PC-9 (cell line): ENCODE data around the gene TMCO2. TPM values are rescaled to one million over a fixed set of nuclear protein-coding genes. Genes with fewer than 3 reads are reported as not detected.
A peak's percentile ranks its signal among the peaks of the same experiment; 100 is the strongest.

Experiments
- Bru-seq: library from RNA; stranded (reverse); fragments of 400-500 nt; gene quantifications from one replicate; lab custom pipeline; 2021; lab: Mats Ljungman, UMichigan
- BruChase-seq, 2 experiments: library from RNA; stranded (reverse); fragments of 400-500 nt; gene quantifications; one replicate each; lab custom pipeline; 2021; lab: Mats Ljungman, UMichigan
- BruUV-seq: library from RNA; stranded (reverse); fragments of 400-500 nt; replicated peaks from 2 replicates; lab custom pipeline; 2021; lab: Mats Ljungman, UMichigan
- CTCF ChIA-PET: fragments of 300-600 bp; sonication (Branson Sonifier 250); formaldehyde crosslinking; loops from one replicate; lab custom pipeline; 2022; ENCODE audit warnings: antibody characterized with exemption; lab: Charles Lee
- POLR2A ChIA-PET: fragments of 300-600 bp; sonication (Branson Sonifier 250); formaldehyde crosslinking; loops from one replicate; lab custom pipeline; 2022; ENCODE audit warnings: antibody characterized with exemption; ENCODE audit not compliant: unreplicated experiment; lab: Charles Lee
- DNase-seq, 2 experiments: peaks; one replicate each; pipeline versions ENCODE4 v3.0.0 to v3.0.0-alpha.2; 2015 to 2022; ENCODE audit warnings: mixed read lengths in 1 of 2
- H2AFZ ChIP-seq: fragments of 200-600 bp; sonication (generic); 2 replicates; pipeline ENCODE4 v1.8.1; 2017; ENCODE audit warnings: antibody characterized with exemption
- H3F3A ChIP-seq: fragments of 200-600 bp; sonication (generic); 2 replicates; pipeline ENCODE4 v1.8.1; 2017; ENCODE audit warnings: antibody characterized with exemption, mild to moderate bottlenecking, low read depth; ENCODE audit not compliant: insufficient read depth
- H3K27ac ChIP-seq: fragments of 200-600 bp; sonication (generic); 2 replicates; pipeline ENCODE4 v1.6.1; 2016; ENCODE audit warnings: mixed run types
- H3K27me3 ChIP-seq: fragments of 200-600 bp; sonication (generic); 2 replicates; pipeline ENCODE4 v1.6.1; 2016; ENCODE audit warnings: low read depth, mixed run types; ENCODE audit not compliant: insufficient read depth
- H3K36me3 ChIP-seq: fragments of 200-600 bp; sonication (generic); 2 replicates; pipeline ENCODE4 v1.6.1; 2016; ENCODE audit warnings: low read depth, mixed run types
- H3K4me1 ChIP-seq: fragments of 200-600 bp; sonication (generic); replicated peaks from 2 replicates; pipeline ENCODE4 v1.6.1; 2016; ENCODE audit warnings: mixed run types; ENCODE audit not compliant: insufficient read depth
- H3K4me2 ChIP-seq: fragments of 200-600 bp; sonication (generic); 2 replicates; pipeline ENCODE4 v1.6.1; 2017; ENCODE audit warnings: mixed run types
- H3K4me3 ChIP-seq: fragments of 200-600 bp; sonication (generic); 2 replicates; pipeline ENCODE4 v1.6.1; 2016; ENCODE audit warnings: mixed run types
- H3K79me2 ChIP-seq: fragments of 200-600 bp; sonication (generic); 2 replicates; pipeline ENCODE4 v1.6.1; 2017; ENCODE audit warnings: low read depth, mixed run types
- H3K9me2 ChIP-seq: fragments of 200-600 bp; sonication (generic); 2 replicates; pipeline ENCODE4 v1.8.1; 2017; ENCODE audit warnings: mild to moderate bottlenecking; ENCODE audit not compliant: insufficient read depth
- H3K9me3 ChIP-seq: fragments of 200-600 bp; sonication (generic); 2 replicates; pipeline ENCODE4 v1.8.1; 2016; ENCODE audit warnings: low read depth; ENCODE audit not compliant: insufficient read depth
- H4K20me1 ChIP-seq: fragments of 200-600 bp; sonication (generic); 2 replicates; pipeline ENCODE4 v1.8.1; 2017; ENCODE audit not compliant: insufficient read depth
- EZH2 ChIP-seq: fragments of 200-600 bp; sonication (generic); IDR thresholded peaks from 2 replicates; pipeline ENCODE4 v1.8.0; 2017; ENCODE audit warnings: antibody characterized with exemption, low read depth
- intact Hi-C: fragments of 100-400 bp; cut with micrococcal nuclease; formaldehyde crosslinking; loops from one replicate; pipeline ENCODE4 v1.10.0; 2022; ENCODE audit not compliant: unreplicated experiment
- long read RNA-seq: library from polyadenylated mRNA; stranded (forward); transcript quantifications from one replicate; pipeline ENCODE4 v2.0.0, GENCODE V29; 2022
- total RNA-seq: library from RNA; stranded (reverse); gene quantifications from 2 replicates; pipeline ENCODE4 v1.2.3, GENCODE V29; 2021
- TF ChIP-seq, protein P1 (sequence below): fragments of 200-600 bp; sonication (generic); conservative IDR thresholded peaks from 2 replicates; pipeline ENCODE4 v1.6.1; 2017; ENCODE audit warnings: mixed run types, antibody characterized with exemption, mild to moderate bottlenecking, moderate library complexity

Gene TMCO2
- total RNA-seq (not detected in 2 replicates), Bru-seq, nascent RNA (percentile 25 among the genes with signal in this experiment), BruChase-seq, experiment 1, labeled RNA remaining after a 2-hour chase (percentile 19 among the genes with signal in this experiment), BruChase-seq, experiment 2, labeled RNA remaining after a 6-hour chase (percentile 24 among the genes with signal in this experiment)
- long read RNA-seq, result 0 reads

DNA sequence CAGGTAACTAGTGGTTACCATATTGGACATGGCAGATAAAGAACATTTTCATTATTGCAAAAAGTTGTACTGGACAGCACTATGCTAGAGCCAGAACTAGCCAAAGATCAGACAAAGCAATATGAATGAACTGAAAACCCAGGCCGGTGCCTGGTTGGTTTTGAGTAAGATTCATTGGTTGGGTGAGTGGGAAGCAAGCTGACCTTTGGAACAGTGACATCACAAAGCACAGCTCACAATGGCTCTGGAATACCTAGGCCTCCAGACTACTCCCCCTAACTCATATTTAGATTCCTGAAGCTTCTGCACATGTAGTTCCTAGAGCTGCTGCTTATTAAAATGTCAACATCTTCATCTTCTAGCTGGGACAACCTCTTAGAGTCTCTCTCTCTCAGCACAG lies at the start of gene TMCO2:
Gene TMCO2, plus strand, starts transcription at position 283 of the 400 bp plus-strand sequence. Its CDS starts 57 bp downstream, at position 340.
- no peaks in the 10 kb centered on the region for H3K36me3 ChIP-seq

DNA sequence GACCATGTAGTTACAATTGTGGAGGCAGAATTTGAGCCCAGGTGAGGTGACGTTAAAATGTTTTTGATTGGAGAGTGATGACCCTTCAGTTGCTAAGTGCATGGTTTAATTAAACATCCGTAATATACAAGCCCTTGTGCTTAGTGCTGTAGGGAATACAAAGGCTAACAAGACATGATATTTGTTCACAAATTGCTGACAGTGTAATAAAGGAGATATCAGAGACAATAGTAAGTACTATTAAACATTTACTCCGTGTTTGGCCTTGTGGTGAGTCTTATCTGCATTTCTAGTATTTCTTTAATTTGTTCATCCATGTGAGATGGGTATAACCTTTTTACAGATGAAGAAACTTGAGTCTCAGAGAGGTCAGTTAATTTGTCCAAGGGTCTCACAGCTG lies 48.6 kb upstream of the TMCO2 start:
- no peak overlapping the region for H2AFZ ChIP-seq
- no peak for TF ChIP-seq EZH2
- TF ChIP-seq, protein P1, sequence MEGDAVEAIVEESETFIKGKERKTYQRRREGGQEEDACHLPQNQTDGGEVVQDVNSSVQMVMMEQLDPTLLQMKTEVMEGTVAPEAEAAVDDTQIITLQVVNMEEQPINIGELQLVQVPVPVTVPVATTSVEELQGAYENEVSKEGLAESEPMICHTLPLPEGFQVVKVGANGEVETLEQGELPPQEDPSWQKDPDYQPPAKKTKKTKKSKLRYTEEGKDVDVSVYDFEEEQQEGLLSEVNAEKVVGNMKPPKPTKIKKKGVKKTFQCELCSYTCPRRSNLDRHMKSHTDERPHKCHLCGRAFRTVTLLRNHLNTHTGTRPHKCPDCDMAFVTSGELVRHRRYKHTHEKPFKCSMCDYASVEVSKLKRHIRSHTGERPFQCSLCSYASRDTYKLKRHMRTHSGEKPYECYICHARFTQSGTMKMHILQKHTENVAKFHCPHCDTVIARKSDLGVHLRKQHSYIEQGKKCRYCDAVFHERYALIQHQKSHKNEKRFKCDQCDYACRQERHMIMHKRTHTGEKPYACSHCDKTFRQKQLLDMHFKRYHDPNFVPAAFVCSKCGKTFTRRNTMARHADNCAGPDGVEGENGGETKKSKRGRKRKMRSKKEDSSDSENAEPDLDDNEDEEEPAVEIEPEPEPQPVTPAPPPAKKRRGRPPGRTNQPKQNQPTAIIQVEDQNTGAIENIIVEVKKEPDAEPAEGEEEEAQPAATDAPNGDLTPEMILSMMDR, result no peak
- H3F3A ChIP-seq, result peaks cover 22% of the 10 kb centered on the region
- H3K27ac ChIP-seq, result 0 out of 2 replicates have a peak overlapping the region, but pooled peaks have one; percentile 21
- H3K9me2 ChIP-seq, result no peaks in the 10 kb centered on the region
- H3K4me3 ChIP-seq, result no peak overlapping the region
- no peak overlapping the region for H3K4me2 ChIP-seq
- DNase-seq, result no peak
- no peaks in the 10 kb centered on the region for H3K4me1 ChIP-seq
- no TSS peak for BruUV-seq
- intact Hi-C loops, result loop anchor here (5.0 kb wide), 1 partner anchor 38 kb away; no protein-coding TSS in a partner anchor
- H3K27me3 ChIP-seq, result no peaks in the 10 kb centered on the region
- H4K20me1 ChIP-seq, result 0 out of 2 replicates have a peak, but pooled peaks cover 4% of the 10 kb centered on the region
- ChIA-PET CTCF (no interaction called here), POLR2A (no interaction called here)
- peaks cover 9% of the 10 kb centered on the region; the same call in 1 of the 2 replicates for H3K79me2 ChIP-seq
- H3K9me3 ChIP-seq, result no peaks in the 10 kb centered on the region
- H3K36me3 ChIP-seq, result peaks cover 20% of the 10 kb centered on the region

More for the DNA sequence above, at the start of gene TMCO2:
- Histone ChIP-seq H3K79me2 (no peaks in the 10 kb centered on the region), H3K9me3 (no peaks in the 10 kb centered on the region), H3K4me2 (no peak within 1 kb of the TSS), H3K27me3 (no peaks in the 10 kb centered on the region), H3K4me3 (no peak within 1 kb of the TSS), H2AFZ (no peak within 1 kb of the TSS), H3K27ac (no peak within 1 kb of the TSS), H3K9me2 (no peaks in the 10 kb centered on the region), H4K20me1 (no peaks in the 10 kb centered on the region), H3K4me1 (no peaks in the 10 kb centered on the region), H3F3A (peaks cover 23% of the 10 kb centered on the region; the same call in 1 of the 2 replicates)
- intact Hi-C loops, result no loop called here
- DNase-seq, result no peak
- ChIA-PET CTCF (no interaction called here), POLR2A (no interaction called here)
- TF ChIP-seq, protein P1, result no peak
- TF ChIP-seq EZH2, result no peak
- no TSS peak for BruUV-seq

DNA sequence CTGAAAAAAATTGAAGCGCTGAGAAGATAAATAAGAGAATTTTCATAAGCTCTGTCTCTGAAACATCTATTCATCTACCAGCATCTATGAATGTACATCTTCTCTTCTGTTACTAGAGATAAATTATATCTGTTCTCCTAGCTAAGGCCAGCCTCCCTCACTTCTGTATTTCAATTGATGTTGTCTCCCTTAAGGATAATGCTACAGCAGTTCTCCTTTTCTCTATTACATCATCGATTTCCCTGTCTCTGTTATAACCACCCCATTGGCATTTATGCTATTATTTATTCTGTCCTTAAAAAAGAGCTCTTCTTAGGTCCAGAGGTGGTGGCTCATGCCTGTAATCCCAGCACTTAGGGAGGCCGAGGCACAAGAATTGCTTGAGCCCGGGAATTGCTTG lies 42.9 kb upstream of the TMCO2 start:
- no peaks in the 10 kb centered on the region for H3K9me2 ChIP-seq
- no peak overlapping the region for H3K4me3 ChIP-seq
- no peak overlapping the region for H3K27ac ChIP-seq
- intact Hi-C loops, result no loop called here
- H3F3A ChIP-seq, result peaks cover 8% of the 10 kb centered on the region; the same call in 1 of the 2 replicates
- no peak overlapping the region for H3K4me2 ChIP-seq
- ChIA-PET CTCF (no interaction called here), POLR2A (no interaction called here)
- H4K20me1 ChIP-seq, result no peaks in the 10 kb centered on the region
- BruUV-seq, result no TSS peak
- H2AFZ ChIP-seq, result no peak overlapping the region
- no peak for DNase-seq
- peaks cover 10% of the 10 kb centered on the region; the same call in 1 of the 2 replicates for H3K36me3 ChIP-seq
- no peaks in the 10 kb centered on the region for H3K27me3 ChIP-seq
- H3K4me1 ChIP-seq, result no peaks in the 10 kb centered on the region
- H3K79me2 ChIP-seq, result peaks cover 3% of the 10 kb centered on the region; the same call in 1 of the 2 replicates
- H3K9me3 ChIP-seq, result no peaks in the 10 kb centered on the region
- TF ChIP-seq, protein P1, result no peak
- TF ChIP-seq EZH2, result no peak
